IPS-11a (cell line): ENCODE results near the gene CELF2.
"Not testable (repeated sequence)": the region's sequence is repeated elsewhere in the genome, so short reads cannot be mapped to it uniquely, and the experiment has no call there.

ENCODE experiments used
- H3K4me3 ChIP-seq: one replicate; pipeline ENCODE4 v1.5.1; 2013; ENCODE audit warnings: low read depth, low read length, control low read depth

CELF2 gene

DNA sequence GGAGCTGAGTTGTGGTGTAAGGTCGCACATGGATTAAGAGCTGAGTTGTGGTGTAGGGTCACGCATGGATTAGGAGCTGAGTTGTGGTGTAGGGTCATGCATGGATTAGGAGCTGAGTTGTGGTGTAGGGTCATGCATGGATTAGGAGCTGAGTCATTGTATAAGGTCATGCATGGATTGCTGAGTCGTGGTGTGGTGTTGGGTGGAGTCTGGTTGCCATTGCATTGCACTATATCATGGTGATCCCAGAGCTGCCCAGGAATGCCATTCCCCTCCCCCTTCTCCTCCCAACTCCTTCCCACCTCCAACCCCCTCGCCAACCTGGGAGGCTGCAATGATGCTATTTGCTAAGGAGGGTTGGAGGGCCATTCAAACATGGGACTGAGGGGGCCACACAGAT lies 349.2 kb downstream of the CELF2 start:
- not testable (repeated sequence) for H3K4me3 ChIP-seq

DNA sequence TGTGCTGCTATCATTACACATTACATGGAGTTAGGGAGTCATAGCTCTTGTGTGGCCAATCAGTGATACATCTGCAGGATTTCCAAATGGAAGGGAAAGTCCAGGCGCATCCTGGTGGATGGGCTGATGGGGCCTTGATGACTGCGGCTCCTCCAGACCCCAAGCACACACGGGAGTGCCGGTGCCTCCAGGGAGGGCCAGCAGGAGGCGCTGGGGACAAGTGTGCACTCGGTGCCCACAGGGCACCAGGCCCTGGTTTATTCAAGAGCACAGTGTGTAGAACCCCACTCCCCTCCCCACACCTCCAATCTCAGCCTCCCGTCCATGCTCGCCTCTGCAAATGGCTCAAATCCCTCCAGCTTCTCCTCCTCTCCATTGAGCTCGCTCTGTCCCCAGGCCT lies 349.8 kb downstream of the CELF2 start:
- no peak overlapping the region for H3K4me3 ChIP-seq

DNA sequence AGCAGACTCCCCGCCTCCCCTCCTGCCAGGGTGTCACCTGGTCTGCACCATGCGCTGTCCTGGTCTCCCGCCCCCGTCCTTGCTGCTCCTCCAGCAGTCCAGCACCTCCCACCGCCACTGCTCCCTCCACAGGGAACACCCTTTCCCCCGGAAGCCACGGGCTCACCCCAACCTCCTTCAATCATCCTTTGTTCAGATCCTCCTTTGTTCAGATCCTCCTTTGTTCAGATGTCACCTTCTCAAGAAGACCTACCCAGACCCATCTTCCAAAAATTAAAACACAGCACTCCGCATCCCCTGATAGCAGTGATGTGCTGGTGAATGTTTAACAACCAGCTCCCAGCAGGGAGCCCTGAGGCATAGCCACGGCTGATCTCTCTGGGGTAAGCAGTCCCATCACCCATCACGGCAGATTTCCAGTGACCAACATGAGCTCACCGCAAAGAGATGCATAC lies 356.1 kb downstream of the CELF2 start:
- no peak overlapping the region for H3K4me3 ChIP-seq

DNA sequence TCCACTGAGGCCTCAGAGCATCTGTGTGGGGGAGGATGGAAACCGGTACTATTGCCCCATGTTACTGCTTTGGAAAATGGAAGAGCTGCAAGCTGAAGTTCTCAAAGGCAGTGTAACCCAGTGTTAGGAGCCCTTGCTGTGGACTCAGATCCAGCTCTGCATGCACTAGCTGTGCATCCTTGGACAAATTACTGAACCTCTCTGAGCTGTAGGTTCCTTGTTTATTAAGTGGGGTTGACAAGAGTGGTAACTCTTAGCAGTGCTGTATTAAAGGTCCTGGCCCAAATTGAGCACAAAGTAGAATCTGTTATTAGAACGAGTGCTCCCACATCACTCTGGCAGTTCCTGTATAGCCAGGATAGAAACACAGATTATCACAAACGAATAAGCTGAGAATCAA lies 359.6 kb downstream of the CELF2 start:
- no peak overlapping the region for H3K4me3 ChIP-seq

DNA sequence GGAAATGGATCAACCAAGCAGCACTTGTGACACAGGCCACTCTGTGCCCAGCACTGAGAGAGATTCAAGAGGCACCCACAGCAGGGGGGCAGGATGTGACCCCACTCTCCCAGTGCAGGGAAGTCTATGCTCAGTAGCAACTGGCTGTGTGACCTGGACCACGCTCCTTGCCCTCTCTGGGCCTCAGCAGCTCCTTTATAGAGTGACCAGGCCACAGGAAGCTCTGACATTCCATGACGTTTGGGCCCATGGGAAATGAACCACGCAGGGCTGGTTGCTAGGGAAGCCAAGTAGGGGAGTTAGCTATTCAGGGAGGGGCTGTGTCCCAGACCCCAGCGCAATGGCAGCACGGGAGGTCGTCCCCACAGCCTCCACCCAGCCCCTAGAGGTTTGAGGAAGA lies 361.2 kb downstream of the CELF2 start:
- no peak overlapping the region for H3K4me3 ChIP-seq

DNA sequence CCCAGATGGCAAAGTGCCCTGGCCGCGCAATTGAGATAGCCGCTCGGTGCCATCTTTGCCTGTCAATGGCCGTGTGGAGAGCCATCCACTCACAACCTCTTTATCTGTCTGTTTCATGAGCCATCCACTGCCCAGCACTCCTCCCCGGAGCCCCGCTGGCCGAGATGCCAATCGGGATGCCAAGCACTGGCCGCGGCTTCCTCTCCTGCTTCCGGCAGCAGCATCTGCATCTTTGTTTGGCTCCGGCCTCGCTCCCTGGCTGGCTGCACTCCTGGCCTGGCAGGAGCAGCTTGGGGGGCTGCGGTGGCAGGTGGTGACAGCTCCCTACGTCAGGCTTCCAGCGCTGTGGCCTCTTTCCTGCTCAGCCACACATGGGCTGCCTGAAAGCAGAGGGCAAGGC lies 362.1 kb downstream of the CELF2 start:
- no peak overlapping the region for H3K4me3 ChIP-seq

DNA sequence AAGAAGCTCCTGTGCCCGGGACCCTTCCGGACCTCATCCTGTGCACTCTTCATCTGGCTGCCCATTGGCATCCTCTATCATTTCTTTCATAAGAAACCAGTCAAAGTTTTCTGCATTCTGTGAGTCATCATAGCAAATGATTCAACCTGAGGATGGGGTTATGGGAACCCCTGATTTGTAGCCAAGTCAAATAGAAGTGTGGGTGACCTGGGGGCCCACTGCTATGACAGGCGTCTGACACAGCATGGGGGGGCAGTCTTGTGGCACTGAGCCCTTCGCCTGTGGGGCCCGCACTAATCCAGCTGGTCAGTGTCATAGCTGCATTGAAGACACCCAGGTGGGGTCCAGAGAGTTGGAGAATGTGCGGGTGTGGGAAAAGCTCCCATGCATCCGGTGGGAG lies 363.4 kb downstream of the CELF2 start:
- no peak overlapping the region for H3K4me3 ChIP-seq

DNA sequence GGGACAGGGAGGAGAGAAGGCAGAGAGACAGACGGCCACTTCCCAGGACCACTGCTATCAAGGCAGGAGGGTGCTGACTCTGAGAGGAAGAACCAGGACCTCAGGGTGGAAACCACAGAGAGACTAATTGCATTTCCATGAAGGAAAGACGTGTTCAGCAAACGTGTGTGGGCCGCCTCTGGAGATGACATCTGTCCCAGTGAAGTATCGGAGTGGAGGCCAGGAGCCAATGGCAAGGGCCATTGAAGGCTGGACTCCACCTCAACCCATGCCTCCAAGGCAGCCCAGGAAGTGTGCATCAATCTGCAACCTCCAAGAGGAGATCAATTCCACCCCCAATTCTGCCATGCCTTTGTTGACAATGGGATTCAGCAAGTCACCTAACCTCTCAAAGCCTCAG lies 363.8 kb downstream of the CELF2 start:
- H3K4me3 ChIP-seq, result no peak overlapping the region

DNA sequence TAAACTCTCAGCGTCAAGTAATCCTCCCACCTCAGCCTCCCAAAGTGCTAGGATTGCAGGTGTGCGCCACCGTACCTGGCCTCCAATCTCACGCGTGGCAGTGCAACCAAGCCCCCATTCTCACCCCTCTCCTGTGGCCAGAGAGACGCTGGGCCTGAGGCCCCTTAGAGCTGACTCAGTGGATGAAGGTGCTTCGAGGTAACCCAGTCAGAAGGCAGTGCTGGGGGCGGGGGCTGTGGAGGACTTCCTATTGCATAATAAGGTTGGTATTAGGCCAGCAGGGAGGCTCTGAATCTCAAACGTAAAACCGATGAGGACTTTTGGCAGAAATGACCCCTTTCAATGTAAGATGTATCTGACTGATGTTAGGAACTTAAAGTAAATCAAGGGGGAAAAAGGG lies 364.5 kb downstream of the CELF2 start:
- H3K4me3 ChIP-seq, result no peak overlapping the region

DNA sequence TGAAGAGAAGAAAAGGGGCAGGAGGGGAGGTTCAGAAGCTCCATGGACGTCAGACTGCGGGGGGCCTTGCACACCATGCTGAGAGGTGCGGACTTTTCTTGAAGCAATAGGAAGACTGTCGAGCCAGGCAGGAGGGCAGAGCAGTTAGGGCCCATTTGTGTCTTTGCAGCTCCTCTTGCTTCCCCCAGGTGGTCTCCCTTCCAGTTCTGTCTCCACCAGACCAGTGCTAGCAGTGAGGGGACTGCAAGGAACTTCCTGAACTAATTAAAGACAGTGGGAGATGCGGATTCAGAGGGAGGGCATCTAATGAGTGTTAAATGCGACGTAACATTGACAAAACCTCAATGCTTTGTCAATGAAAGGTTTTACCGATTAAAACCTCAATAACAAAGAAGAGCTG lies 368.4 kb downstream of the CELF2 start:
- no peak overlapping the region for H3K4me3 ChIP-seq
